ENCODE data around the gene UBR2.

GRCh38 chr6:42550277-42550676 is 13.6 kb upstream of the UBR2 start:
- TF ChIP-seq CTCF (IDR thresholded peaks at IDR 0.05) (no peak), POLR2A (IDR thresholded peaks at IDR 0.05) (no peak)

All from ovary (tissue), 3 donors.